ENCODE results near the gene TMEM40.
"Not testable (repeated sequence)": the region's sequence is repeated elsewhere in the genome, so short reads cannot be mapped to it uniquely, and the experiment has no call there.

TMEM40 gene

DNA sequence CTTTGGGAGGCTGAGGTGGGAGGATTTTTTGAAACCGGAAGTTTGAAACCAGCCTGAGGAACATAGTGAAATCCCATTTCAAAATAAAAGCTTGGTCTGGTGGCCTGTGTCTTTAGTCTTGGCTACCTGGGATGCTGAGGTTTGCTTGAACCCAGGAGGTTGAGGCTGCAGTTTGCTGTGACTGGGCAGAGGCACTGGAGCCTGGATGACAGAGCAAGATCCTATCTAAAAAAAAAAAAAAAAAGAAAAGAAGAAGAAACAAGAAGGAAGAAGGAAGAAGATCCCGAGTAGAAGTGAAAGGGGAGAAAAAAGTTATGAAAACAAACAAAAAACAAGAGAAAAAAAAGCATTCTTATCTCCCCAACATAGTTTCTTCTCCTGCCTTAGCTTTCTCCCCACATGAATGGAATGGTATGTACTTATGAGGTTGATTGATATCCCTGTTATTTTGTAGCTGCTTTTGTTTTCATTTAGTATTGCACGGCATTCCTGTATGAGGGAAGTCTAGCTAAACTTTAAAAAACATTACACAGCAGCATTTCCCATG is 42.4 kb downstream of the TMEM40 start:
- no peak for FAIRE-seq

DNA sequence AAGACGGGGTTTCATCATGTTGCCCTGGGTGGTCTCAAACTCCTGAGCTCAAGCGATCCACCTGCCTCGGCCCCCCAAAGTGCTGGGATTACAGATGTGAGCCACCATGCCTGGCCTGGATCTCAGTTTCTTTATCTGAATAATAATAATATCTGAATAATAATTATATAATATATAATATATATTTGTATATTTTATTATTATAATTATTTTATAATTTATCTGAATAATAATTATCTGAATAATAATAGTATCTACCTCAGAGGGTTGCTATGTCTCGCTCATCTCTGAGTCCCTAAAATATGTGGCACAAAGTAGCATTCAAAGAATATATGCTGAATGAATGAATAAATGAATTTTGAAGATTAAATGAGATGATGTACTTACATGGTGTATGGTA is 44.8 kb downstream of the TMEM40 start:
- FAIRE-seq, result no peak

DNA sequence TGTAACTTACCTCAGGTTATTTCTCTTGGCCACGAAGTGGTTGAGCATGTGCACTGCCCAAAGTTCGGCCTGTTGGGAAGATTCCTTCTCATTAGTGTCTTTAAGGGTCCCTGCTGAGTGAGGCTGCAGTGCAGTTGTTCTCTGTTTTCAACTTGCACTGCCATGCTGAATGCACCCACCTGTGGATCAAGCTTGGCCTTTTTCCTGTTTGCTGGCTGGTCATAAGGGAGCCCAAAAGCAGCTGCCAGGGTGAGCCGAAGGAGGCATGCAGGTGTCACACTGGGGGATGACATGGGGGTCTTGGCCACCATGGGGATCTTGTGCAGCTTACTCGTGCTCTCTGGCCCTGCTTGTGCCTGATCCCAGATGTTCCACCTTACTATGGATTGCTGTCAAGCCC is 49.0 kb downstream of the TMEM40 start:
- FAIRE-seq, result no peak

DNA sequence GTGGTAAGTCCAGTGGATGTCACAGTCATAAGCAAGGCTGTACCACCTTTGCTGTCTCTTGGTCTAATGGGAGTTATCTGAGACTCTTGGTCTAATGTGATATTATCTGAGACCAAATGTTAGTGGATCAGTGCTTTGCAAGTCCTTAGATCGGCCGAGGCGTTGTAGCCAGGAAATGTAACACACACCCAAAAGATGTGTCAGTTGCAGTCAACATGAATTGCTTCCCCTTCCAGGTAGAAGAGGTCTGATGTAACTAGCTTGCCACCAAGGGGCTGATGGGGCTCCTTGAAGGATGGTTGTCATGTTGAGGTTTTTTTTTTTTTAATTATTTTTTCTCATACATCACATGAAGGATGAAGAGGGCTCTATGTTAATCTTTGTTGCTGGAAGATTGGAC is 49.7 kb downstream of the TMEM40 start:
- no peak for FAIRE-seq

DNA sequence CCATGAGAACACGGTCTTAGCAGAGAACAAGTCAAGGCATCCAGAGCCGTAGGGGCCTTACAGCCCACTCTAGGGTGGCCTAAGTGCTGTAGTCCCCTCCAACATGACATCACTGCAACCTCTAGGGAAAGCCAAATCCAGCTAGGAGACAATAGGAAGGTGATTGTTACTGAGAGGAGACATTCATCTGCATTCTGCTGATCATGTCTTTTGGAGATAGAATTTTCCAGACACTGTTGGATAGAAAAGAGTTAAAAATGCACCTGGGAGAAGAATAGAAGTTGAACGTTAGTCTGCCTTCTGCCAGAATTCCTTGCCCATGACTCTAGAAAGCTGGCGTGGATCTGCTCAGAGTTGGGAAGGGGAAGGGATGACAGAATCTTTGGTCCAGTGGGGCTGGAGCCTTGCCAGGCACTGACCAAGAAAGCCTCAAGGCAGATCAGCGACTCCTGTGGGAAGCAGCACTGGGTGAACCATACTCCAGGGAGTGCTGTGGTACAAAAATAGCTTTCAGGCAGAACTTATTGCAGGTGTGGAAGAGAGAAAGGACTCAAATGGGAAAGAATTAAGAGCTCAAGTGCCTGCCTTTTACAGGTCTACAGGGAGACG is 50.4 kb downstream of the TMEM40 start:
- FAIRE-seq, result no peak

DNA sequence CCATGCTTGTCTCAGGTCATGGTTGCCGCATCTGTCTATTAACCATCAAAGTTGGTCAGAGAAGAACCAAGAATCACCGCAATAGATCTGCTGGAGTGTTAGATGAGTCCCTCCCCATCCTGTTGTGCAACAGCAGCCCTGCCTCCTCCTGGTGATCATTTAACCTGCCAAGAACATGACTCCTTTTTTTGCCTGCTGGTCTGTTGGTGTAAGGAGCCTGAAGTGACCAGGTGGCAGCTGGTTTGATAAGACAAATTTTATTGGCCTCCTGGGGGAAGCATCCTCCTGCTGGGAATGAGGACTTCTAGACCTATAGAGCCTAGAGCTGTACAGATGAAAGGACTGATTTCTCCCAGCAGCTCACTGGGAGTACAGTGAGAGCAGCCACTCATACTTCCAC is 51.6 kb downstream of the TMEM40 start:
- no peak for FAIRE-seq

DNA sequence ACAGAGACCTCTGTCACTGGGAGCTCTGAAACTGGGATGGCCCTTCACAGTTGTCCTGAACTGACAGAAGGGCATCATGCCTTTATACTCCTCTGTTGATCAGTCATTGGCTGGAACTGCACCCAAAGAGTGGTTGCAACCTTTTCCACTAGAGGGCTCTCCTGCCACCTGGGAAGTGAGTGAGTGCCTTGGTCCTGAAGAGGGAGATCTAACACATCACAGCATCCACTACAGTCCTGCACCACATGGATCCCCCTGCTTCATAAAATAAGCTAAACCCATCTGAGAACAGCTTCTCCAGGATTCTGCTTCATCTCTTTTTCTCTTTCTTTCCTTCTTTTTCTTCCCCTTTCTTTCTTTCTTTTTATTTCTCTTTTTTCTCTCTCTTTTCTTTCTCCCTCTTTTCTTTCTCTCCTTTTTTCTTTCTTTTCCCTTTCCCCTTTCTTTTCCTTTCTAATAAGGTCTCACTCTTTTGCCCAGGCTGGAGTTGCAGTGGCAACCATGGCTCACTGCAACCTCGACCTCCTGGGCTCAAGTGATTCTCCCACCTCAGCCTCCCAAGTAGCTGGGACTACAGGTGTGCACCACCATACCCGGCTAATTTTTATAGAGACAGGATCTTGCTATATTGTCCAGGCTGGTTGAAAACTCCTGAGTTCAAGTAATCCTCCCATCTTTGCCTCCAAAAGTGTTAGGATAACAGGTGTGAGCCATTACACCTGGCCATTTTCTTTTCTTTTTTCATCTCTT is 52.4 kb downstream of the TMEM40 start:
- no peak for FAIRE-seq

DNA sequence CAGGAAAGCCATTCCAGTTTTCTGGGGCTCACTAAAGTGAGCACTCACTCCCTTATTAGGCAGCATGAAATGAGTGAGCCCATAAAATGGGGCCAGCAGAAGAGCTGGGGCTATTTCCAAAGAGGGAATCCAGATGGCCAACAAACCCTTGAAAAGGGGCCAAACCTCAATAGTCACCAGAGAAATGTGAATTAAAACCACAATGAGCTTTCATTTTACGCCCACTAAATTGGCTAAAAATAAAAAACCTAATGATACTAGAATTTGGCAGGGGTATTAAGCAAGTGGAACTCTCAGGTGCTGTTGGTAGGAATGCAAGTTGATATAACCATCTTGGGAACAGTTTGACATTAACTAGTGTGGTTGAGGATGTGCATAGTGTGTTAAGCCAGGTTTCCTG is 53.1 kb downstream of the TMEM40 start:
- FAIRE-seq, result no peak

DNA sequence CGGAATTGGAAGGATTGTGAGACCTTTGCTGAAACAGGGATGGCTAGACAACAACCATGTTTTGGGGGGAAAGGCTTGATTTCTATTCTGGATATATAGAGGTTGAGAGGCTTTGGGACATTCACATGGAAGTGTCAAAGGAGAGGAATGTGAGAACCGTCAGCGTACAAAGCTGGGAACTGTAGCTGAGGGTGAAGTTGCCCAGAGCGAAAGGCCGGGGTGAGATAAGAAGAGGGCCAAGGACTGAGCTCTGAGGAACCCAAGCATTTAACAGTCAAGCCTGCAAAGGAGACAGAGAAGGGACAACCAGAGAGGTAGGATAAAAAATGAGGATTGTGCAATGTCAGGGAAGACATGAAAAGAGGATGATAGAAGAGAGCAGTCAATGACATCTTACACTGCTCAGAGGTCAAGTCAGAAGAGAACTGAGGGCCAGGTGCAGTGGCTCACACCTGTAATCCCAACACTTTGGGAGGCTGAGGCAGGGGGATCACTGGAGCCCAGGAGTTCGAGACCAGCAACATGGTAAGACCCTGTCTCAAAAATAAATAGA is 53.6 kb downstream of the TMEM40 start:
- no peak for FAIRE-seq

DNA sequence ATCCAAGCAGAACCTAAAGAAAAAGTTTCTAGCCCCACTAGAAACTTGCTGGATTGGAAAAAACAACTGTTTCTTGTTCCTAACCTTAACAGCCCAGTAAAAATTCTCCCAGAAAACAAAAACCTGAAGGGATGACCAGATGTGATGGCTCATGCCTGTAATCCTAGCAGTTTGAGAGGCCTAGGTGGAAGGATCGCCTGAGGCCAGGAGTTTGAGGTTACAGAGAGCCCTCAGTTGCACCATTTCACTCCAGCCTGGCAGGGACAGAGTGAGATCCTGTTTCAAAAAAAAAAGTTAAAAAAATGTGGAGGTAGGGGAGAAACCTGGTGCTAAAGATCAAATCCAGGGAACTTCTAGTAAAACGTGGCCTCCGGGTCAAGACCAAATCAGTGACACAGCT is 56.6 kb downstream of the TMEM40 start:
- FAIRE-seq, result no peak

DNA sequence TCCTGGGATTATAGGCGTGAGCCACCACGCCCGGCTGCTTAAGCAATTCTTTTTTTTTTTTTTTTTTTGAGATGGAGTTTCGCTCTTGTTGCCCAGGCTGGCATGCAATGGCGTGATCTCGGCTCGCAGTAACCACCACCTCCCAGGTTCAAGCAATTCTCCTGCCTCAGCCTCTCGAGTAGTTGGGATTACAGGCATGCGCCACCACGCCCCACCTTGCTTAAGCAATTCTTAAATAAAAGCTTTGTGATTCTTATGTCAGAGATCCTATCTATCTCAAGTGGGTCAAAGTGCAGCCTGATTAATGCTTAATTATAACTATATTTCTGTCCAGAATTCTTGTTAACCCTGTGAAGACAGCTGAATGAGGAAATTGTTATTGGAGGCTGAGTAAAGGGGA is 57.5 kb downstream of the TMEM40 start:
- not testable (repeated sequence) for FAIRE-seq

DNA sequence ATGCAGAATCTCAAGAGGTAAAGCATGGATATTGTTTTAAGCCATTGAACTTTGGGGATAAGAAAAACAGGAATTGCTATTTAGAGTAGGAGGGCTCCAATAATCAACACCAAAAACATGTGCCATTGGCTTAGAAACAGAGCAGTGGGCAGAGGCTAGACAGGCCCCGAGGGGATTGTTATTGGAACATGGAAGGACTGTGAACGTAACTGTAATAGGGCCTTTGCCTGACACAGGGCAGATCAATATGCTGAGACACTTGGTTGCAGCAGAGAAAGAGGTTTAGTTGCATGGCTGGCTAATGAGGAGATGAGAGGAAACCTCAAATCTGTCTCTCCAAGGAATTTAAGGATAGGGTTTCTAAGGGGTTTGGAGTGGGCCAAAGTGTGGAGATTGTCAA is 58.3 kb downstream of the TMEM40 start:
- FAIRE-seq, result no peak

DNA sequence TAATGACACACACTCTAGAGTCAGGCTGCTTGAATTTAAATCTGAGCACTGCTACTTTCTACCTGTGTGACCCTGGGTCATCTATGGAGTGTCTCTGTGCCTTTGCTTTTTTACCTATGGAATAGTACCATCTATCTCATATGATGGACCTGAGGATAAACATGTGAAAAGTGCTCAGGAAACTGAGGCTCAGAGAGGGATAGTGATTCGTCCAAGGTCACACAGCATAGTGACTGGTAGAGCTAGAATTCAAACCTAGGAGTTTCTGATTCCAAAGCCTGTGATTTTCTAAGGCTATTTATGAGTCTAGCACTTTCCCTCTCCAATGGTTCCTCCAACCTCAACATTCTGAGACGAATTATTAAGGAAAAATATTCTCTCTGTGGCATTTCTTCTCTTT is 63.1 kb downstream of the TMEM40 start:
- no peak for FAIRE-seq

DNA sequence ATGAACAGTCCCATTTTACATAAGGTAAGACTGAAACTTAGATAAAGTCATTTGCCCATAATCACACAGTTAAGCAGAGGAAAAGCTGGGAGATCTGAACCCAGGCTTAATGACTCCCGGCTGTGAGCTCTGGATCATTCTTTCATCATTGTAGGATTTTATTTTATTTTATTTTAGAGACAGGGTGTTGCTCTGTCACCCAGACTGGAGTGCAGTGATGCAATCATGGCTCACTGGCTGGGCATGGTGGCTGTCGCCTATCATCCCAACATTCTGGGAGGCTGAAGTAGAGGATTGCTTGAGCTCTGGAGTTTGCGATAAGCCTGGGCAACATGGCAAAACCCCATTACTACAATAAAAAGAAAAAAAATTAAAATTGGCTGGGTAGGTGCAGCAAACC is 63.9 kb downstream of the TMEM40 start:
- no peak for FAIRE-seq

DNA sequence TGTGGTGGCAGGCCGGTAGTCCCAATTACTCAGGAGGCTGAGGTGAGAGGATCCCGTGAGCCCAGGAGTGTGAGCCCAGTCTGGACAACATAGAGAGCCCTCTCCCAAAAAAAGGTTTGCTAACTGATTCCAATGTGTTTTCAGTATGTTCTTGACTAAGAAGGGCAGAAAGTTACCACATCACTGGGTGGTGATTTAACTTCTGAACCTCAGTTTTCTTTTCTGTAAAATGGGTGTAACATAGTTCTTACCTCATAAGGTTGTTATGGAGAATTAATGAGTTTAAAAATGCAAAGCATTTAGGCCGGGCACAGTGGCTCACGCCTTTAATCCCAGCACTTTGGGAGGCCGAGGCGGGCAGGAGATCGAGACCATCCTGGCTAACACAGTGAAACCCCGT is 66.6 kb downstream of the TMEM40 start:
- FAIRE-seq, result no peak

DNA sequence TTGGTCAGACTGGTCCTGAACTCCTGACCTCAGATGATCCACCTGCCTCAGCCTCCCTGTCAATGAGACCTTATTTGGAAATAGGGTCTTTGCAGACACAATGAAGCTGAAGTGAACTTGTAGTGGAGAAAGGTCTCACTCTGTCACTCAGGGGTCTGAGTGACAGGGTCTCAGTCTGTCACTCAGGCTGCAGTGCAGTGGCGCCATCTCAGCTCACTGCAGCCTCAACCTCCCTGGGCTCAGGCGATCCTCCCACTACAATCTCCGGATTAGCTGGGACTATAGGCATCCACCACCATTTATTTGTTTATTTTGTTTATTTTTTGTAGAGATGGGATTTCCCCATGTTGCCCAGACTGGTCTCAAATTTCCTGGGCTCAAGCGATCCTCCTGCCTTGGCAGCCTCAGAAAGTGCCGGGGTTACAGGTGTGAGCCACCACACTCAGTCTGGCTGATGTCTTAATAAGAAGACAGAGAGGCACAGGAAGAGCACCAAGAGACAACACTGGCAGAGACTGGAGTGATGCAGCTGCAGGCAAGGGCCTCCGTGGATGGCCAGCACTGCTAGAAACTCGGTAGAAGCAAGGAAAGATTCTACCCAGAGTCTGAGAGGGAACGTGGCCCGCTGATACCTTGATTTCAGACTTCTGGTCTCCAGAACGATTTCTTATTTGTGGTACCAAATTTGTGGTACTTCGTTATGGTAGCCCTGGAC is 68.9 kb downstream of the TMEM40 start:
- no peak for FAIRE-seq

DNA sequence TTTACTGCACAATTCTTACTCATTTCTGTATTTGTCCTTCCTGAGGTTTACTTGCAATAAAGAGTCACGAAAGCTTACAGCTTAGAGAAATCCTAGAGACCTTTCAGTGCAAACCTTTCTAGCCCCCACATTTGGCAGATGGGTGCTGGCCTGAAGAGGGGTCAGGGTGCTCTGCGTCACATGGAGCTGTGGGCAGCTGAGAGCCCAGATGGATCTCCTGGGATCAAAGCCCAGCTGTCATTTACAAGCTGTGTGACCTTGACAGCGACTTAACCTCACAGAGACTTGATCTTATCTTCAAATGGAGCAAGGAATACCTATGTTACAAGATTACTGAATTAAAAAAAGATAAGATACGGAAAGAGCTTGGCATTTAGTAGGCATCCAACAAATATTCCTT is 71.1 kb downstream of the TMEM40 start:
- no peak for FAIRE-seq

DNA sequence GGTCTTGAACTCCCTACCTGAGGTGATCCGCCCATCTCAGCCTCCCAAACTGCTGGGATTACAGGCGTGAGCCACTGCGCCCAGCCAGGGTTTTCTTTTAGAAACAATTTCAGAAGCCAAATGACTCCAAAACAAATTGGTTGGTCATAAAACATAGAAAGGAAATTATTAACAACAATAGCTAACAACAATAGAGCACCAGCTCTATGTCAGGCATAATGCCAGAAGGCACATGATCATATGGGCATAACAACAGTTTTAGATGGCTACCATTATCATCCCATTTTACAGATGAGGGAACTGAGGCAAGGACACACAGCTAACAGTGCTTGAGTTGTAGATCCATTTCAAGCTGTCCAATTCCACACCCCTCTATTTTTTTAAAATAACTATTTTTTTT is 73.0 kb downstream of the TMEM40 start:
- no peak for FAIRE-seq
